Muscle layer of duodenum (tissue), 2 donors: ENCODE results near the gene ZBTB8A.
"Not testable (repeated sequence)": the region's sequence is repeated elsewhere in the genome, so short reads cannot be mapped to it uniquely, and the experiment has no call there.

Source experiments
- H3K27ac ChIP-seq: one replicate; pipeline ENCODE4 v1.7.0; 2013; ENCODE audit warnings: mild to moderate bottlenecking, low read length
- H3K27me3 ChIP-seq: one replicate; pipeline ENCODE4 v1.7.0; 2013; ENCODE audit warnings: low read depth, mild to moderate bottlenecking, control low read depth, low read length
- H3K36me3 ChIP-seq, 2 donors: one replicate each; pipeline ENCODE4 v1.7.0; 2013; ENCODE audit warnings: low read length in 2 of 2, control low read depth in 1 of 2, mild to moderate bottlenecking in 1 of 2; ENCODE audit not compliant: insufficient read depth in 2 of 2, control insufficient read depth in 1 of 2
- H3K4me1 ChIP-seq, 2 donors: one replicate each; pipeline ENCODE4 v1.7.0; 2013; ENCODE audit warnings: low read length in 2 of 2, mild to moderate bottlenecking in 2 of 2, control low read depth in 1 of 2, moderate library complexity in 1 of 2; ENCODE audit not compliant: insufficient read depth in 2 of 2, control insufficient read depth in 1 of 2
- H3K4me3 ChIP-seq, 2 donors: one replicate each; pipeline ENCODE4 v1.7.0; 2013; ENCODE audit warnings: low read length in 2 of 2, low read depth in 1 of 2, mild to moderate bottlenecking in 1 of 2
- H3K9me3 ChIP-seq, 2 donors: one replicate each; pipeline ENCODE4 v1.7.0; 2013; ENCODE audit warnings: low read length in 2 of 2, control low read depth in 1 of 2, mild to moderate bottlenecking in 1 of 2; ENCODE audit not compliant: control insufficient read depth in 1 of 2
- donor health status: healthy.

Gene ZBTB8A

GRCh38 chr1:32539584-32540571 is 651 bp downstream of the ZBTB8A start:
- Histone ChIP-seq H3K4me1 (peaks cover 0 to 5% of the 10 kb centered on the region in 2 donors), H3K4me3 (peak overlapping the region; percentile 77 to 84), H3K36me3 (no peaks in the 10 kb centered on the region), H3K27ac (peak overlapping the region; percentile 16), H3K27me3 (no peaks in the 10 kb centered on the region), H3K9me3 (no peaks in the 10 kb centered on the region)

DNA sequence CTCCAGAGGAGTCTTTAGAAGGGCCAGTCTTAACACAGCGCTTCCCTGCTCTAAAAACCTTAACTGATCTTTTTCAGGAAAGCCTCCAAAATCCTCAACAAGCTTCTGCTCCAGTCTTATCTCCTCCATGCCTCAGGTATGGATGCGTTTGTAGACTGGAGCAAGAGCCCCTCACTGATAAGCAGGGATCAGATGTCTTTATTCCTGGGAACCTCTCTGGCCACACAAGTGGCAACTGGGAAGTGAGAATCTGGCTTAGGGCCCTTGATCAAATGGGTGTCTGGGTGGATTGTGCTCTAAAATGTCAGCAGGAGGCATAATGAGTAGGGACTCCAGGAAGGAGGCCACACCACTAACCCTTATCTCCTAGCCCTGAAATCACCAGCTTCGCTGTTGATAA is 1.4 kb downstream of the ZBTB8A start:
- Histone ChIP-seq H3K9me3 (no peaks in the 10 kb centered on the region), H3K27ac (no peak overlapping the region), H3K27me3 (no peaks in the 10 kb centered on the region), H3K4me1 (peaks cover 0 to 5% of the 10 kb centered on the region in 2 donors), H3K36me3 (no peaks in the 10 kb centered on the region), H3K4me3 (peak overlapping the region in 1 of 2 donors; percentile 74)

GRCh38 chr1:32541064-32541566 is 1.9 kb downstream of the ZBTB8A start:
- Histone ChIP-seq H3K27me3 (no peaks in the 10 kb centered on the region), H3K4me3 (no peak overlapping the region), H3K9me3 (no peaks in the 10 kb centered on the region), H3K27ac (no peak overlapping the region), H3K4me1 (peaks cover 0 to 5% of the 10 kb centered on the region in 2 donors), H3K36me3 (no peaks in the 10 kb centered on the region)

- H3K36me3 ChIP-seq = no peaks in the 10 kb centered on the region
- H3K4me1 ChIP-seq = no peaks in the 10 kb centered on the region
- H3K9me3 ChIP-seq = no peaks in the 10 kb centered on the region
- no peak overlapping the region for H3K4me3 ChIP-seq
- H3K27me3 ChIP-seq = no peaks in the 10 kb centered on the region
- H3K27ac ChIP-seq = no peak overlapping the region
Measured at GRCh38 chr1:32546611-32547010, 7.4 kb downstream of the ZBTB8A start.

DNA sequence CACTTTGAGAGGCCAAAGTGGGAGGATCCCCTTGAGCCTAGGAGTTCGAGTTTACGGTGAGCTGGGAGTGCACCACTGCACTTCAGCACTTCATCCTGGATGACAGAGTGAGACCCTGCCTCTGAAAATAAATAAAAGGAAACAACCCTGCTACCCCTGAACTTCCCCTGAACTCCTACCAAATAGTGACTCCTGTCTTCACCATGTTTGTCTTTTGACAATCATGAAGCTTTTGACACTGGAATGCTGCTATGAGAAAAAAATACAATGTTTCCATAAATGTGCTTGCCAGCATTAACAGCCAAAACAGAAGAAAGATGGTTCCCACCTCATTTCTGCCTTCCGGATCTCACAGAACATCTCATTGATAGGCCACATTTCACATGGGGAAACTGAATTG is 10.4 kb downstream of the ZBTB8A start:
- Histone ChIP-seq H3K27ac (no peak overlapping the region), H3K4me3 (no peak overlapping the region), H3K36me3 (no peaks in the 10 kb centered on the region), H3K27me3 (no peaks in the 10 kb centered on the region), H3K4me1 (no peaks in the 10 kb centered on the region), H3K9me3 (no peaks in the 10 kb centered on the region)

- Histone ChIP-seq H3K4me1 (no peaks in the 10 kb centered on the region), H3K27me3 (no peaks in the 10 kb centered on the region), H3K4me3 (no peak overlapping the region), H3K9me3 (no peaks in the 10 kb centered on the region), H3K36me3 (peaks cover 0 to 20% of the 10 kb centered on the region in 2 donors), H3K27ac (no peak overlapping the region)
Measured at GRCh38 chr1:32554288-32554687, 15.1 kb downstream of the ZBTB8A start.

- H3K27ac ChIP-seq, H3K4me1 ChIP-seq, H3K9me3 ChIP-seq, H3K4me3 ChIP-seq, H3K27me3 ChIP-seq: not testable (repeated sequence)
- peaks cover 3 to 29% of the 10 kb centered on the region in 2 donors for H3K36me3 ChIP-seq
Measured at GRCh38 chr1:32557035-32557434, 17.8 kb downstream of the ZBTB8A start.

DNA sequence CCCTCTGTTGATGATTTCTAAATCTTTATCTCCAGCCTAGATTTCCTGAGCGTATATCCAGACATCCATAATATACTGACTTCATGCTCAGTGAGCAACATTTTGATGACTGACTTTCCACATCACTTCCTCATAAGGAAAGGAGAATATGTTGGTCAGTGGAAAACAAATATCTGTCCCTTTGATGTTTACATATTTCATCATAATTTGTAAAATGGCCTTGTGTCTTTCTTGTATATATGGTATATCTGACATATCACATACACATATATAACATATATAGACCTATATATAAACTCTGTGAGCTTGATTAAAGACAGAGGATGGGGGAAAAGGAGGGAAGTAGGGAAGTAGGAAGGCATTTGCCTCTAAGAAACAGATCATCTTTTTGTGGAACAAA is 18.6 kb downstream of the ZBTB8A start:
- H3K27ac ChIP-seq = no peak overlapping the region
- H3K9me3 ChIP-seq = no peaks in the 10 kb centered on the region
- H3K27me3 ChIP-seq = no peaks in the 10 kb centered on the region
- H3K4me1 ChIP-seq = no peaks in the 10 kb centered on the region
- H3K4me3 ChIP-seq = no peak overlapping the region
- peaks cover 3 to 29% of the 10 kb centered on the region in 2 donors for H3K36me3 ChIP-seq

- H3K27me3 ChIP-seq = no peaks in the 10 kb centered on the region
- H3K4me1 ChIP-seq = no peaks in the 10 kb centered on the region
- H3K9me3 ChIP-seq = no peaks in the 10 kb centered on the region
- no peak overlapping the region for H3K4me3 ChIP-seq
- no peak overlapping the region for H3K27ac ChIP-seq
- H3K36me3 ChIP-seq = no peaks in the 10 kb centered on the region
Measured at GRCh38 chr1:32568929-32569328, 29.7 kb downstream of the ZBTB8A start.

DNA sequence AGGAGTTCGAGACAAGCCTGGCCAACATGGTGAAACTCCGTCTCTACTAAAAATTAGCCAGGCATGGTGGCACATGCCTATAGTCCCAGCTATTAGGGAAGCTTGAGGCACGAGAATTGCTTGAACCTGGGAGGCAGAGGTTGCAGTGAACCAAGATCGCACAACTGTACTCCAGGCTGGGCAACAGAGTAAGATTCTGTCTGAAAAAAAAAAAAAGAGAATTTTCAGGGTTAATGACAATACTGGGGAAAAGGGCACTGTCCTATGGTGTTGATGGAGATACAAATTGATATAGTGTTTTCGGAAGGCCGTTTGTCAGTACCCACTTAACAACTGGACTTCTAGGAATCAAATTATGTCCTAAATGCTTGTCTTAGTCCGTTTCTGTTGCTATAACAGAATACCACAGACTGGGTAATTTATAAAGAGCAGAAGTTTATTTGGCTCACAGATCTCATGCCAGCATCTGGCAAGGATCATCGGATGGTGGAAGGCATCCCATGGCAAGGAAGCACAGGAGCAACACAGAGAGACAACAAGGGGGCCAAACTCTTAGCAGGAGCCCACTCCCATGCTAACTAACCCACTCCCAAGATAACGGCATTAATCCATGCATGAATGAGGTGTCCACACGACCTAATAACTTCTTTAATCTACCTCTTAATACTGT is 41.3 kb downstream of the ZBTB8A start:
- H3K9me3 ChIP-seq = no peaks in the 10 kb centered on the region
- no peaks in the 10 kb centered on the region for H3K27me3 ChIP-seq
- H3K27ac ChIP-seq = no peak overlapping the region
- H3K4me3 ChIP-seq = no peak overlapping the region
- no peaks in the 10 kb centered on the region for H3K4me1 ChIP-seq
- H3K36me3 ChIP-seq = no peaks in the 10 kb centered on the region

GRCh38 chr1:32592943-32593342 is 53.7 kb downstream of the ZBTB8A start:
- no peaks in the 10 kb centered on the region for H3K9me3 ChIP-seq
- H3K27me3 ChIP-seq = no peaks in the 10 kb centered on the region
- H3K36me3 ChIP-seq = peaks cover 10 to 20% of the 10 kb centered on the region in 2 donors
- no peaks in the 10 kb centered on the region for H3K4me1 ChIP-seq
- H3K4me3 ChIP-seq = no peak overlapping the region
- no peak overlapping the region for H3K27ac ChIP-seq
